ENCODE results near the gene RNF4.
"Not testable (repeated sequence)": the region's sequence is repeated elsewhere in the genome, so short reads cannot be mapped to it uniquely, and the experiment has no call there.

The RNF4 gene

DNA sequence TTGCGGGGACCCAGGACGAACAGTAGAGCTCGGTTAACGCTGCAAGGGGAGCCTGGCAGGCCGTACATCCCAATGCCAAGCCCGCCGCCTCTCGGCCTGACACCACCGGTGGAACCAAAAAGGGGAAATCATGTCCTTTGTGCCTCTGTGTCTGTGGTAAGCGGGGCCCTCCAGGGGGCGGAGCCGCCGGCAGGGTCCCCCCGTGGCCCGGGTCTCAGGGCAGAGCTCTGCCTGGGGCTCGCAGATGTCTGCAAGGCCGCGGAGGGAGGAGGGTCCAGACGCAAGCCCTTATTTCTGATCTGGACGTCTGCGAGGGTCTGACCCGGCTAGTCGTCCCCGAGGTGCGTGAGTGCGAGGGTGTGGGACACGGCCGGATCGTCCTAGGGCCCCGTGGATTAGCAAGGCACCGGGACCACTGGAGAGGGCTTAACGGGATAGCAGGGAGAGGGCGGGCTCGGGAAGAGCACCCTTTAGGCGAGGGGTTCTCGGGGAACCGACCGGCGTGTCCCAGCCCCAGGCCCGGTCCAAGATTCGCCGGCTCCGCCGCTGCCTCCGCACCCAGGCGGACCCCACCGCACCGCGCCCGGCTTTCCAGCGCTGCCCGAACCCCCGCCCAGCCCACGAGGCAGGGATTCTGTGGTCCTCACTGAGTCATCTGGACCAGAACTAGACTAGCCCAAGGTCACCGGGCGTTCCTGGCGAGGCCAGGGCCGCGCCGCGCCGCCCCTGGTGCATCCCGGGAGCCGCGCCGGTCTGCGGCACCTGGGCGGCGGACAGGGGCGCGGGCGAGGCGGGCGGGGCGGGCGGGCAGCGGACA, 66.7 kb downstream of the RNF4 start:
- peak; percentile 47 to 74 (median 66) for DNase-seq

DNA sequence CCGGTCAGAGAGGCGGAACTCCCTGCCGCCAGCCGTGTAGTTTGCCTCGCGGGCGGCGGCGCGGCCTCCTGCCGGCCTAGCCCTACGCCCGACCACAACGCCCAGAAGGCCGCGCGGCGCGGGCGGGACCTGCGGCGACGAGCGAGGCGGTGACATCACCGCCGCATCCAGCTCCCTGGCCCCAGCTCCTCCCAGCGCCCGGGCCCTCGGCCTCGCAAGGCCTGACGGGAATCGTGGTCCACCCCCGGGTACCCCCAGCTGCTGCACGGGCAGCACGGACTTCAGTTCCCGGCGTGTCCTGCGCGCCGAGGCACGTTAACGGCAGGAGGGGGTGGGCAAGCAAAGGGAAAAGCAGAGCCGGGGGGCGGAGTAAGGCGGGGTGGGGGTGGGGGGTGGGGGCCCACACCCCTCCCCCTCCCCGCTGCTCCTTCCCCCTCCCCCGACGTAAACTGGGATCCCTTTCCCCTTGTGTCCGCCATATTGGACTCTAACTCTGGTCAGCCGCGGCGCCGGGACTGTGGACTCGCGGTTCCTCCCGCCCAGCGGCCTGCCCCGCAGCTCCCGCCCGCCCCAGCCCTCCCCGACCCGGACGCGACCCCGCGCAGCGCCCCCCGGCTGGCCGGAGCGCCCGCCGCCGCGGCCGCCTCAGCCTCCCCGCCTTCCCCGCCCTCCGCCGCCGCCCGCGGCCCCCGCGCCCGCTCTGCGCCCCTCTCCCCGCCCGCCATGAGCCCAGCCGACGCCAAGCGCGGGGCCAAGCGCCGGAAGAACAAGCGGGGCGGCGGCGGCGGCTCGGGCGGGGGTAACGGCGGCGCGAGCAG, 67.5 kb downstream of the RNF4 start, which contains the start of gene FAM193A:
Gene FAM193A, plus strand, starts transcription at position 455 of the 818 bp plus-strand sequence. Its CDS starts 269 bp downstream, at position 724.
- DNase-seq = peak; percentile 99

- peak; percentile 60 to 81 (median 79) for DNase-seq
Measured at GRCh38 chr4:2537011-2537830, 68.3 kb downstream of the RNF4 start.

DNA sequence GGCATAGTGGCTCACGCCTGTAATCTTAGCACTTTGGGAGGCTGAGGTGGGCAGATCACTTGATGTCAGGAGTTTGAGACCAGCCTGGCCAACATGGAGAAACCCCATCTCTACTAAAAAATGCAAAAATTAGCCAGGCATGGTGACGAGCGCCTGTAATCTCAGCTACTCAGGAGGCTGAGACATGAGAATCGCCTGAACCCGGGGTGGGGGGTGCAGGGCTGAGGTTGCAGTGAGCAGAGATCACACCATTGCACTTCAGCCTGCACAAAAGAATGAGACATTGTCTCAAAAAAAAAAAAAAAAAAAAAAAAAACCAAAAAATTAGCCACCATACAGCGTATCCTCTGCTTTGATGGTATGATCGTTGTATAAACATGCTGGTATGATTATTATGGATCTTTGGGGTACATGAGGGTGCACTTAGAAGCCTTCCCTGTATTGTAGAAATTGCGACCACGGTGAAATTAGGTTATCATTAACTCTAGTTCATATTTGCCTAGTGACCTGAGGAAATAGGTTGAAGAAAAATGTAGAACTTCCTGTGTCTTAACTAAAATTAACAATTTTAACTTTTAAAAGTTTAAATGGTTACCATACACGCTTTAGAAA, 74.8 kb downstream of the RNF4 start:
- DNase-seq = not testable (repeated sequence)

DNA sequence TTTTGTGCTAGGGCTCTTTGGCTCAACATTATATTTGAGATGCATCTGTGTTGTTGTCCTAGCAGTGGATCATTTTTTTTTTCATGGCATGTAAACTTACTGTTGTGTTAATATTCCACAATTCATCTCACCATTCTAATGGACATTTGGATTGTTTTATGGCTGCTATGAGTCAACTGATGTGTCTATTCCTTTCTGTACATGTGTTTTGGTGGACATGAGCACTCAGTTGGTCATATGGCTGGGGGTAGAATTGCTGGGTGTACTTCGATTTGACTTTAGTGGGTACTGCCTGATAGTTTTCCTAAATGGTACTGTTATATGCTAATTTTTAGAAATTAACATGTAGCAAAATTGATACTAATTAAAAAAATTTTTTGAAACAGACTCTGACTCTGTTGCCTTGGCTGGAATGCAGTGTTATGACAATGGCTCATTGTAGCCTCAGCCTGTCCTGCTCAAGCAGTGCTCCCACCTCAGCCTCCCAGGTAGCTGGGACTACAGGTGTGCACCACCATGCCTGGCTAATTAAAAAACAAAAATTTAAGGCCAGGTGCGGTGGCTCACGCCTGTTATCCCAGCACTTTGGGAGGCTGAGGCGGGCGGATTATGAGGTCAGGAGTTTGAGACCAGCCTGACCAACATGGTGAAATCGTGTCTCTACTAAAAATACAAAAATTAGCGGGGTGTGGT, 76.6 kb downstream of the RNF4 start:
- no peak for DNase-seq

- no peak for DNase-seq
Measured at GRCh38 chr4:2546286-2546823, 77.4 kb downstream of the RNF4 start.

- not testable (repeated sequence) for DNase-seq
Measured at GRCh38 chr4:2546961-2547691, 78.2 kb downstream of the RNF4 start.

GRCh38 chr4:2551118-2551517, 82.2 kb downstream of the RNF4 start:
- no peak for DNase-seq

GRCh38 chr4:2552806-2553205, 83.9 kb downstream of the RNF4 start:
- DNase-seq = no peak

GRCh38 chr4:2558301-2558700, 89.4 kb downstream of the RNF4 start:
- no peak for DNase-seq

DNA sequence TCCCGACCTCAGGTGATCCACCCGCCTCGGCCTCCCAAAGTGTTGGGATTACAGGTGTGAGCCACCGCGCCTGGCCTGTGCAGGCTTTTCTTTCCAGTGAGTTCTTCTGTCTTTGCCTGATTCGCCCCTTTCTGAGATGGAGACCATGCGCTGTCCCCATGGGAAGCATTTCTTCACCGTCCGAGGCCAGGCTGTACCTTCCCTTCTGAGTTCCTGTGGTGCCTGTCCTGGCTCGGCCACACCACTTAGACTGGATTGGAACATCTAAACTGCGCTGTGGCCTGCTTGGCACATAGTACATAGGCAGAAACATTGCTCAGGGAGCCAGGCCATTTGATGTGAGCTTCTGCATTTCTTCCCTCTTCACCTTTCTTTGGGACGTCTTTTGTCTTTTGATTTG, 91.3 kb downstream of the RNF4 start:
- DNase-seq = no peak
